ENCODE results near the gene GDPD5. TPM values are rescaled to one million over a fixed set of nuclear protein-coding genes. Genes with fewer than 3 reads are reported as not detected.

The GDPD5 gene
- total and polyA plus RNA-seq, 8 donors: 0.58 to 57.6 (median 4.9) TPM

DNA sequence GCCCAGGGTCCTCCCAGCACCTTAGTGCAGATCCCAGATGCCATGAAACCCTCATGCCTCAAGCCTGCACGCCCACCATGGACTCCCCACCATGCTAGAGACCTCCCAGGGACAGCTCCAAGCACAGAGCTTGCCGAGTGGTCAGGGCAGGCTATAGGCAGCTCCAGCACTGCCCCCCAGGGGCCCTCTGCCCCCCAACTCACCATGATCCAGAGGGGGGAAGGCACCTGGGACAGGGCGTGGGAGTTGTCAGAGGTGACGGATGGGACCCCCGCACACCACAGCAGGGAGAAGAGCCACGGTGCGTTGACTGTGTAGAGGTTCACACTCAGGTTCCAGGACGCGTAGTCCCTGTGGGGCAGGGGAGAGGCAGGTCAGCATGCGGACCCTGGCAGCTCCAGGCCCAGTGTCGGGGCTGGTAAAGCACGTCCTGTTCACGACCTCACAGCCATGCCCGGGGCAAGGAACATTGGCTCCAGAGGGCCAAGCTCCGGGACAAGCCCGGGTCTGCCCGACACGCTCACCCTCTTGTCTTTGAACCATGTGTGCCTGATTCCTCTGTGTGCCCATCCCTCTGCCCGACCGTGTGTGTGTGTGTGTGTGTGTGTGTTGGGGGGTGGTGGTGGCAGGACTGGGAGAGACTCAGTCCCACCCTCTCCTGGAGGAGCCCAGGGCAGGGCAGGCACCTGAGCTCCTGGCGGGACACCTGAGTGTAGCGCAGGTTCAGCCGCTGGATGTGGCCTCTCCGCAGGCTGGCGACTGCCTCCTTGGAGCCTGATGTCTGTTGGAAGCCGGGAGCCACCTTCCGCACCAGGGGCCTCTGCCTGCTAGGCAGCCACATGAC is 84.6 kb downstream of the GDPD5 start:
- no peak overlapping the region for H3K4me3 ChIP-seq
- no peak for DNase-seq
- no peaks in the 10 kb centered on the region for H3K36me3 ChIP-seq
- peaks cover 0 to 3% (median 0%) of the 10 kb centered on the region in 3 donors for H3K27me3 ChIP-seq
- TF ChIP-seq, protein P1, sequence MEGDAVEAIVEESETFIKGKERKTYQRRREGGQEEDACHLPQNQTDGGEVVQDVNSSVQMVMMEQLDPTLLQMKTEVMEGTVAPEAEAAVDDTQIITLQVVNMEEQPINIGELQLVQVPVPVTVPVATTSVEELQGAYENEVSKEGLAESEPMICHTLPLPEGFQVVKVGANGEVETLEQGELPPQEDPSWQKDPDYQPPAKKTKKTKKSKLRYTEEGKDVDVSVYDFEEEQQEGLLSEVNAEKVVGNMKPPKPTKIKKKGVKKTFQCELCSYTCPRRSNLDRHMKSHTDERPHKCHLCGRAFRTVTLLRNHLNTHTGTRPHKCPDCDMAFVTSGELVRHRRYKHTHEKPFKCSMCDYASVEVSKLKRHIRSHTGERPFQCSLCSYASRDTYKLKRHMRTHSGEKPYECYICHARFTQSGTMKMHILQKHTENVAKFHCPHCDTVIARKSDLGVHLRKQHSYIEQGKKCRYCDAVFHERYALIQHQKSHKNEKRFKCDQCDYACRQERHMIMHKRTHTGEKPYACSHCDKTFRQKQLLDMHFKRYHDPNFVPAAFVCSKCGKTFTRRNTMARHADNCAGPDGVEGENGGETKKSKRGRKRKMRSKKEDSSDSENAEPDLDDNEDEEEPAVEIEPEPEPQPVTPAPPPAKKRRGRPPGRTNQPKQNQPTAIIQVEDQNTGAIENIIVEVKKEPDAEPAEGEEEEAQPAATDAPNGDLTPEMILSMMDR (IDR thresholded peaks at IDR 0.05): no peak
- no peak for TF ChIP-seq POLR2A (IDR thresholded peaks at IDR 0.05)
- TF ChIP-seq EP300 (IDR thresholded peaks at IDR 0.05): no peak
- no peak for TF ChIP-seq POLR2AphosphoS5 (IDR thresholded peaks at IDR 0.05)
- H3K27ac ChIP-seq: no peak overlapping the region
- WGBS, 5 donors: 78 to 88% (median 82%) methylated on average over 14 to 27 of the region's 27 CpGs
- intact Hi-C loops (cut with DNase I; ENCODE audit: low total_unique reads): no loop called here
- H3K4me1 ChIP-seq: peaks cover 0 to 17% (median 12%) of the 10 kb centered on the region in 4 donors
- H3K9me3 ChIP-seq: no peaks in the 10 kb centered on the region

DNA sequence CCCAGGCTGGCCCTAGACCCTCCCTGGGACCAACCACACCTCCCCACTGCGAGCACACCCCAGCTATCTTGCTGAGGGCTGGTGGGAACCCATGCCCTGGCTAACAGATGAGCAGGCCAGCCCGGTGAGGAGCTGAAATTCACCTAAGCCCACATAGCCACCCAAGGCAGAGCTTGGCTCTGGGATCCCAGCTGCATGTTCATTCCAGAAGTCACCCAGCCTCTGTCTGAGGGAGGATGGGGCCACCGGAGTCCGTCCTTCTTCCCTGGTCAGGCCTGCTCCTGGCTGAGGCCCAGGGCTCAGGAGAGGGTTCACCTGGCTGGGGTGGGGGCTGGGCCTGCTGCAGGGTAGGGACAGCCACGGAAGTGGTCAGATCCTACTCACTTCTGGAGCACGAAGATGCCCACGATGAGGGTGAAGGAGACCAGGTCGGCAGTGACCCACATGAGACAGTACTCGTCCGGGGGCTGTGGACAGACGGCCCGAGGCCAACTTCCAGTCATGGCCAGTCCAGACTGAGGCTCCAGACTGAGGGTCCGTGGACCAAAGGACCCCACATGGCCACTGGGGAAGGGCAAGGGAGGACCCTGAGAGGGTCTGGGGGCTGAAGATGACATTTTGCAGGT is 86.1 kb downstream of the GDPD5 start:
- Histone ChIP-seq H3K4me1 (peaks cover 0 to 16% (median 11%) of the 10 kb centered on the region in 4 donors), H3K9me3 (no peaks in the 10 kb centered on the region), H3K27me3 (no peaks in the 10 kb centered on the region), H3K27ac (no peak overlapping the region), H3K4me3 (no peak overlapping the region), H3K36me3 (peaks cover 0 to 5% (median 0%) of the 10 kb centered on the region in 4 donors)
- TF ChIP-seq POLR2AphosphoS5 (IDR thresholded peaks at IDR 0.05) (no peak), POLR2A (IDR thresholded peaks at IDR 0.05) (no peak), EP300 (IDR thresholded peaks at IDR 0.05) (no peak)
- TF ChIP-seq, protein P1 (IDR thresholded peaks at IDR 0.05): no peak
- intact Hi-C loops (cut with DNase I; ENCODE audit: low total_unique reads): no loop called here
- no peak for DNase-seq
- 79 to 82% (median 80%) methylated on average over 13 of the region's 13 CpGs for WGBS, 5 donors

GRCh38 chr11:75439026-75439425 is 86.7 kb downstream of the GDPD5 start:
- H3K4me3 ChIP-seq: no peak overlapping the region
- intact Hi-C loops (cut with DNase I; ENCODE audit: low total_unique reads): no loop called here
- H3K27ac ChIP-seq: no peak overlapping the region
- H3K4me1 ChIP-seq: peaks cover 0 to 16% (median 11%) of the 10 kb centered on the region in 4 donors
- DNase-seq: no peak
- TF ChIP-seq, protein P1 (IDR thresholded peaks at IDR 0.05): no peak
- TF ChIP-seq EP300 (IDR thresholded peaks at IDR 0.05) (no peak), POLR2A (IDR thresholded peaks at IDR 0.05) (no peak), POLR2AphosphoS5 (IDR thresholded peaks at IDR 0.05) (no peak)
- H3K9me3 ChIP-seq: no peaks in the 10 kb centered on the region
- 77 to 81% (median 79%) methylated on average over 14 of the region's 14 CpGs for WGBS, 5 donors
- peaks cover 0 to 1% (median 0%) of the 10 kb centered on the region in 3 donors for H3K27me3 ChIP-seq
- H3K36me3 ChIP-seq: peaks cover 0 to 5% (median 0%) of the 10 kb centered on the region in 4 donors

GRCh38 chr11:75437966-75438659 is 87.6 kb downstream of the GDPD5 start:
- Histone ChIP-seq H3K9me3 (no peaks in the 10 kb centered on the region), H3K4me1 (peaks cover 0 to 16% (median 11%) of the 10 kb centered on the region in 4 donors), H3K27ac (no peak overlapping the region), H3K36me3 (peaks cover 0 to 5% (median 0%) of the 10 kb centered on the region in 4 donors), H3K4me3 (no peak overlapping the region), H3K27me3 (peaks cover 0 to 10% (median 0%) of the 10 kb centered on the region in 3 donors)
- DNase-seq: no peak
- intact Hi-C loops (cut with DNase I; ENCODE audit: low total_unique reads): no loop called here
- TF ChIP-seq POLR2AphosphoS5 (IDR thresholded peaks at IDR 0.05) (no peak), POLR2A (IDR thresholded peaks at IDR 0.05) (no peak), EP300 (IDR thresholded peaks at IDR 0.05) (no peak)
- TF ChIP-seq, protein P1 (IDR thresholded peaks at IDR 0.05): no peak
- 86 to 94% (median 91%) methylated on average over 11 to 13 of the region's 13 CpGs for WGBS, 5 donors

Data from stomach (tissue), 9 donors.